Liver (tissue), 9 donors: ENCODE measurements around the gene KCNK2. TPM values are rescaled to one million over a fixed set of nuclear protein-coding genes. Genes with fewer than 3 reads are reported as not detected.

Experiments used
- DNase-seq: peaks from one replicate; pipeline ENCODE4 v3.0.0-alpha.2; 2017; ENCODE audit warnings: low spot score
- H3K27ac ChIP-seq, 2 donors: one replicate each; pipeline ENCODE4 v1.7.0; 2013; ENCODE audit warnings: inconsistent platforms in 2 of 2, low read length in 2 of 2, control low read depth in 1 of 2, low read depth in 1 of 2, mild to moderate bottlenecking in 1 of 2
- H3K27me3 ChIP-seq, 4 donors: one replicate each; pipeline versions ENCODE4 v1.6.1 to v1.7.0; 2013; ENCODE audit warnings: low read length in 3 of 4, inconsistent platforms in 1 of 4, mild to moderate bottlenecking in 1 of 4, moderate library complexity in 1 of 4; ENCODE audit not compliant: control insufficient read depth in 4 of 4, insufficient read depth in 4 of 4
- H3K36me3 ChIP-seq, 4 donors: one replicate each; pipeline versions ENCODE4 v1.6.1 to v1.7.0; 2013; ENCODE audit warnings: low read length in 3 of 4, mild to moderate bottlenecking in 3 of 4, low read depth in 1 of 4, moderate library complexity in 1 of 4; ENCODE audit not compliant: control insufficient read depth in 4 of 4, insufficient read depth in 3 of 4
- H3K4me1 ChIP-seq, 4 donors: one replicate each; pipeline versions ENCODE4 v1.6.1 to v1.7.0; 2013; ENCODE audit warnings: low read length in 3 of 4, mild to moderate bottlenecking in 3 of 4, moderate library complexity in 1 of 4; ENCODE audit not compliant: control insufficient read depth in 4 of 4, insufficient read depth in 4 of 4
- H3K4me3 ChIP-seq, 3 donors: one replicate each; pipeline versions ENCODE4 v1.6.1 to v1.7.0; 2013; ENCODE audit warnings: low read length in 3 of 3, control low read depth in 1 of 3, low read depth in 1 of 3, mild to moderate bottlenecking in 1 of 3
- H3K9ac ChIP-seq, 2 donors: one replicate each; pipeline ENCODE4 v1.7.0; 2013; ENCODE audit warnings: low read length in 2 of 2, mild to moderate bottlenecking in 2 of 2, moderate library complexity in 2 of 2, control low read depth in 1 of 2, low read depth in 1 of 2
- H3K9me3 ChIP-seq, 4 donors: one replicate each; pipeline versions ENCODE4 v1.6.1 to v1.7.0; 2013; ENCODE audit warnings: low read length in 3 of 4; ENCODE audit not compliant: control insufficient read depth in 4 of 4
- ATF3 ChIP-seq: IDR thresholded peaks from 2 replicates; pipeline ENCODE4 v1.6.1; 2016; ENCODE audit warnings: antibody characterized with exemption
- CTCF ChIP-seq: fragments of 150-350 bp; IDR thresholded peaks from 2 replicates; pipeline ENCODE4 v1.5.1; 2017; ENCODE audit warnings: improper control_type of control experiment, low read depth, low read length; ENCODE audit not compliant: missing input control
- EGR1 ChIP-seq, 2 donors: IDR thresholded peaks; 2 replicates each; pipeline ENCODE4 v1.6.1; 2016 to 2018; ENCODE audit warnings: antibody characterized with exemption in 2 of 2, low read depth in 2 of 2
- FOXA1 ChIP-seq: IDR thresholded peaks from 2 replicates; pipeline ENCODE4 v1.6.1; 2016; ENCODE audit warnings: antibody characterized with exemption
- FOXA2 ChIP-seq: IDR thresholded peaks from 2 replicates; pipeline ENCODE4 v1.6.1; 2016; ENCODE audit warnings: antibody characterized with exemption
- GABPA ChIP-seq, 2 donors: IDR thresholded peaks in 1 of 2; conservative IDR thresholded peaks in 1 of 2; 2 replicates each; pipeline ENCODE4 v1.6.1; 2016; ENCODE audit warnings: antibody characterized with exemption in 2 of 2, mild to moderate bottlenecking in 1 of 2, moderate library complexity in 1 of 2
- HNF4A ChIP-seq, 2 donors: conservative IDR thresholded peaks; 2 replicates each; pipeline ENCODE4 v1.6.1; 2016; ENCODE audit warnings: antibody characterized with exemption in 2 of 2, mild to moderate bottlenecking in 2 of 2
- HNF4G ChIP-seq: IDR thresholded peaks from 2 replicates; pipeline ENCODE4 v1.6.1; 2016; ENCODE audit warnings: antibody characterized with exemption
- JUND ChIP-seq, 2 donors: IDR thresholded peaks; 2 replicates each; pipeline ENCODE4 v1.6.1; 2016; ENCODE audit warnings: antibody characterized with exemption in 2 of 2
- MAX ChIP-seq: IDR thresholded peaks from 2 replicates; pipeline ENCODE4 v1.6.1; 2016; ENCODE audit warnings: antibody characterized with exemption
- NR2F2 ChIP-seq: IDR thresholded peaks from 2 replicates; pipeline ENCODE4 v1.6.1; 2016; ENCODE audit warnings: antibody characterized with exemption
- RAD21 ChIP-seq, 2 donors: IDR thresholded peaks; 2 replicates each; pipeline ENCODE4 v1.6.1; 2016; ENCODE audit warnings: antibody characterized with exemption in 2 of 2, mild to moderate bottlenecking in 2 of 2
- REST ChIP-seq: IDR thresholded peaks from 2 replicates; pipeline ENCODE4 v1.6.1; 2016; ENCODE audit warnings: antibody characterized with exemption, mild to moderate bottlenecking
- RXRA ChIP-seq, 2 donors: IDR thresholded peaks; 2 replicates each; pipeline ENCODE4 v1.6.1; 2017 to 2018; ENCODE audit warnings: antibody characterized with exemption in 2 of 2, mild to moderate bottlenecking in 1 of 2
- SP1 ChIP-seq: IDR thresholded peaks from 2 replicates; pipeline ENCODE4 v1.6.1; 2018; ENCODE audit warnings: antibody characterized with exemption, mild to moderate bottlenecking
- TAF1 ChIP-seq: conservative IDR thresholded peaks from 2 replicates; pipeline ENCODE4 v1.6.1; 2016; ENCODE audit warnings: antibody characterized with exemption, mild to moderate bottlenecking
- YY1 ChIP-seq: IDR thresholded peaks from 2 replicates; pipeline ENCODE4 v1.6.1; 2016; ENCODE audit warnings: antibody characterized with exemption, mild to moderate bottlenecking
- ZBTB33 ChIP-seq: IDR thresholded peaks from 2 replicates; pipeline ENCODE4 v1.6.1; 2016; ENCODE audit warnings: antibody characterized with exemption
- WGBS: extraction: QIAGEN DNeasy Blood & Tissue Kit; methylation state at CpG from one replicate; pipeline ENCODE4 v1.1.7; 2013; 5-methylcytosine and 5-hydroxymethylcytosine counted together
- polyA plus RNA-seq, 2 donors: library from polyadenylated mRNA; stranded (reverse) in 1 of 2; unstranded in 1 of 2; fragments of 200-250 nt in 1 of 2; fragments of >200 nt in 1 of 2; fragmentation: Nextera tagmentation in 1 of 2; extraction: Ambion mirVana in 1 of 2; gene quantifications; one replicate each; pipeline versions ENCODE4 v1.2.1 to v1.2.3, GENCODE V29; 2013 to 2015
- total RNA-seq, 2 donors: library from RNA; depleted of rRNA; stranded (reverse); fragments of >200 nt; gene quantifications; one replicate each; pipeline ENCODE4 v1.2.3, GENCODE V29; 2014
- donor health status: healthy.
- donor health status: healthy.
- donor health status: healthy.
- donor health status: healthy.
- donor health status: healthy.

Gene KCNK2
- total and polyA plus RNA-seq, 4 donors, result 0.01 to 0.08 TPM; not detected in 2

- Histone ChIP-seq H3K4me3 (no peak overlapping the region), H3K27ac (no peak overlapping the region), H3K9me3 (peaks cover 0 to 4% (median under 1%) of the 10 kb centered on the region in 4 donors), H3K27me3 (no peaks in the 10 kb centered on the region), H3K9ac (no peak overlapping the region), H3K36me3 (no peaks in the 10 kb centered on the region), H3K4me1 (peaks cover 0 to 3% (median 0%) of the 10 kb centered on the region in 4 donors)
- no peak for TF ChIP-seq REST
- no peak for TF ChIP-seq ATF3
- TF ChIP-seq ZBTB33, result no peak
- no peak for TF ChIP-seq EGR1 (IDR thresholded peaks at IDR 0.05; ENCODE audit: low read depth in 2 of 2)
- TF ChIP-seq MAX, result no peak
- no peak for TF ChIP-seq GABPA (IDR thresholded peaks at IDR 0.05 in 1 of 2, conservative IDR thresholded peaks at IDR 0.05 in 1 of 2)
- no peak for TF ChIP-seq RAD21 (IDR thresholded peaks at IDR 0.05)
- TF ChIP-seq SP1, result no peak
- no peak for TF ChIP-seq HNF4A (conservative IDR thresholded peaks at IDR 0.05)
- no peak for TF ChIP-seq HNF4G
- no peak for TF ChIP-seq RXRA (IDR thresholded peaks at IDR 0.05)
- TF ChIP-seq YY1, result no peak
- no peak for TF ChIP-seq FOXA1
- no peak for DNase-seq
- WGBS, result 38% methylated on average over 2 of the region's 2 CpGs
Measured at GRCh38 chr1:215137985-215138384, 55.4 kb downstream of the KCNK2 start.

- H3K27ac ChIP-seq, result no peak overlapping the region
- TF ChIP-seq RAD21 (IDR thresholded peaks at IDR 0.05), result no peak
- TF ChIP-seq ATF3, result no peak
- no peak for TF ChIP-seq HNF4G
- no peak for TF ChIP-seq JUND (IDR thresholded peaks at IDR 0.05)
- no peak for TF ChIP-seq ZBTB33
- TF ChIP-seq HNF4A (conservative IDR thresholded peaks at IDR 0.05), result no peak
- TF ChIP-seq YY1, result no peak
- no peak for TF ChIP-seq SP1
- TF ChIP-seq GABPA (IDR thresholded peaks at IDR 0.05 in 1 of 2, conservative IDR thresholded peaks at IDR 0.05 in 1 of 2), result no peak
- no peak for TF ChIP-seq NR2F2
- TF ChIP-seq TAF1, result no peak
- TF ChIP-seq CTCF, result no peak
- no peak for TF ChIP-seq MAX
- no peak for TF ChIP-seq FOXA2
Measured at GRCh38 chr1:215140135-215140534, 57.6 kb downstream of the KCNK2 start.

More at GRCh38 chr1:215140135-215140534, 57.6 kb downstream of the KCNK2 start:
- WGBS, result 85% methylated on average over 1 of the region's 1 CpG
- Histone ChIP-seq H3K4me1 (no peaks in the 10 kb centered on the region), H3K9me3 (peaks cover 0 to 4% (median under 1%) of the 10 kb centered on the region in 4 donors), H3K27me3 (no peaks in the 10 kb centered on the region), H3K4me3 (no peak overlapping the region), H3K36me3 (no peaks in the 10 kb centered on the region), H3K9ac (no peak overlapping the region)
- DNase-seq, result no peak
